Right lobe of liver (tissue), 6 donors: ENCODE results near the gene PLPPR3. TPM values are rescaled to one million over a fixed set of nuclear protein-coding genes. Genes with fewer than 3 reads are reported as not detected.

ENCODE experiments used
- ATAC-seq, 4 donors: fragments of 200-7000 bp; cut with Tn5 transposase; one replicate each; pipeline ENCODE4 v1.9.1; 2020; ENCODE audit warnings: mild to moderate bottlenecking in 4 of 4, moderate library complexity in 4 of 4
- DNase-seq, 3 donors: peaks; one replicate each; pipeline ENCODE4 v3.0.0-alpha.2; 2020
- H3K27ac ChIP-seq, 3 donors: fragments of 200-600 bp; one replicate each; pipeline ENCODE4 v1.8.0; 2022
- H3K27me3 ChIP-seq, 2 donors: fragments of 200-600 bp; one replicate each; pipeline ENCODE4 v1.8.0; 2022
- H3K36me3 ChIP-seq, 4 donors: fragments of 200-600 bp; sonication (generic) in 1 of 4; one replicate each; pipeline versions ENCODE4 v1.5.1 to v1.8.0; 2017 to 2022; ENCODE audit warnings: control low read depth in 1 of 4
- H3K4me1 ChIP-seq, 4 donors: fragments of 200-600 bp; sonication (generic) in 1 of 4; one replicate each; pipeline versions ENCODE4 v1.5.1 to v1.8.0; 2017 to 2022; ENCODE audit warnings: control low read depth in 1 of 4
- H3K4me3 ChIP-seq, 3 donors: fragments of 200-600 bp; one replicate each; pipeline ENCODE4 v1.8.0; 2022
- H3K9me3 ChIP-seq, 4 donors: fragments of 200-600 bp; sonication (generic) in 1 of 4; one replicate each; pipeline versions ENCODE4 v1.5.1 to v1.8.0; 2017 to 2022; ENCODE audit warnings: control low read depth in 1 of 4
- CTCF ChIP-seq, 4 donors: fragments of 200-600 bp in 3 of 4; fragments of 450-650 bp in 1 of 4; IDR thresholded peaks; one replicate each; pipeline versions ENCODE4 v1.5.1 to v1.8.0; 2016 to 2022; ENCODE audit warnings: antibody characterized with exemption in 4 of 4, mild to moderate bottlenecking in 2 of 4
- POLR2A ChIP-seq: fragments of 450-650 bp; IDR thresholded peaks from one replicate; pipeline ENCODE4 v1.6.1; 2017; ENCODE audit warnings: antibody characterized with exemption, mild to moderate bottlenecking
- WGBS: methylation state at CpG from one replicate; pipeline ENCODE4 v1.1.6; 2018; ENCODE audit warnings: low coverage, low lambda C conversion rate; ENCODE audit not compliant: insufficient coverage; ENCODE audit errors: missing lambda C conversion rate; 5-methylcytosine and 5-hydroxymethylcytosine counted together
- intact Hi-C, 2 donors: fragments of 100-400 bp; cut with DNase I; formaldehyde crosslinking; loops; one replicate each; pipeline versions ENCODE4 v1.11.2 to v1.14.1; 2022
- total RNA-seq, 6 experiments: library from RNA; depleted of rRNA in 2 of 6; stranded (reverse); fragments of >200 nt in 2 of 6; fragmentation: NEBNext Ultra II Directional in 3 of 6; extraction: Animal tissue kit (Norgen Biotek cat#: 25700) in 3 of 6; gene quantifications; one replicate each; pipeline versions ENCODE4 v1.1.0 to v1.2.4, GENCODE V29; 2016 to 2023
- donor health status: DM: no; HTN: yes; CAD: no.
- donor health status: DM: no; HTN: no; CAD: no.
- donor health status: DM: no; HTN: no; CAD: no.
- donor health status: DM: no; HTN: yes; CAD: no.
- donor health status: DM: no; HTN: yes; CAD: no.

The PLPPR3 gene
- total RNA-seq, 6 experiments from 2014 or later = not detected

GRCh38 chr19:791567-792305 lies 30.0 kb downstream of the PLPPR3 start:
- intact Hi-C loops = no loop called here
- Histone ChIP-seq H3K27me3 (no peaks in the 10 kb centered on the region), H3K4me1 (no peaks in the 10 kb centered on the region), H3K27ac (peak overlapping the region in 2 of 3 donors; percentile 15 to 38), H3K36me3 (no peaks in the 10 kb centered on the region), H3K4me3 (no peak overlapping the region), H3K9me3 (no peaks in the 10 kb centered on the region)
- peak in 1 of 4 donors; percentile 14 for ATAC-seq
- no peak for TF ChIP-seq CTCF (IDR thresholded peaks at IDR 0.05)
- no peak for TF ChIP-seq POLR2A
- peak in 1 of 3 donors; percentile 34 for DNase-seq
- WGBS = 44% methylated on average over 6 of the region's 8 CpGs

DNA sequence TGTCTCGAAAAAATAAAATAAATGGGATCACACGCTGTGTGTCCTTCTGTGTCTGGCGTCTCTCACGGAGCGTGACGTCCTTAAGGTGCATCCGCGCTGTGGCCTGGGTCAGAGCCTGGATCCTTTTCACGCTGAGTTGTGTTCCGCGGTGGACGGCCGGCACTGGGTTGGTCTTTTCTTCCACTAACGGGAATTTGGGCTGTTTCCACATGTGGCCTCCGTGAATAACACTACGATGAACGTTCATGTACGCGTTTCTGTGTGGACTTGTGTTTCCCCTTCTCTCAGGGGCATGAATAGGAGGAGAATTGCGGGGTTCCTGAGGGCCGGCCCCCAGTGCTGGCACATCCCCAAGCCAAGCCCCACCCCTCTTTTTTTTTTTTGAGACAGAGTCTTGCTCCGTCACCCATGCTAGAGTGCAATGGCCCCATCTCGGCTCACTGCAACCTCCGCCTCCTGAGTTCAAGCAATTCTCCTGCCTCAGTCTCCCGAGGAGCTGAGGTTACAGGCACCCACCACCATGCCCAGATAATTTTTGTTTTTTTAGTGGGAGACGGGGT lies 30.7 kb downstream of the PLPPR3 start:
- peak overlapping the region in 1 of 3 donors; percentile 29 for H3K27ac ChIP-seq
- no peaks in the 10 kb centered on the region for H3K4me1 ChIP-seq
- no peak overlapping the region for H3K4me3 ChIP-seq
- ATAC-seq (no peak), DNase-seq (no peak)
- TF ChIP-seq POLR2A (no peak), CTCF (IDR thresholded peaks at IDR 0.05) (no peak)
- H3K9me3 ChIP-seq = no peaks in the 10 kb centered on the region
- 64% methylated on average over 12 of the region's 26 CpGs for WGBS
- no peaks in the 10 kb centered on the region for H3K27me3 ChIP-seq
- intact Hi-C loops = no loop called here
- no peaks in the 10 kb centered on the region for H3K36me3 ChIP-seq

DNA sequence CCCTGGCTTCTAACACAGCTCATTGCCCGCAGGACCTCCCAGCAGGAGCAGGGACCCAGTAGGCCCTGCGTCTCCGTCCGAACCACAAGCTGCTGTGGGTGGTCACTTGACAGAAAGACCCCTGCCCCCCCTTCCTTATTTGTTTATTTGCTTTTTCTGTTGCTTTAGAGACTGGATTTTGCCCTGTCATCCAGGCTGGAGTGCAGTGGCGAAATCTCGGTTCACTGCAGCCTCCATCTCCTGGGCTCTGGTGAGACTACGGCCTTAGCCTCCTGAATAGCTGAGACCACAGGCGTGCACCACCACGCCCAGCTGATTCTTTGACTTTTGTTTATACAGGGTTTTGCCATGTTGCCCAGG lies 32.1 kb downstream of the PLPPR3 start:
- DNase-seq = no peak
- Histone ChIP-seq H3K27me3 (no peaks in the 10 kb centered on the region), H3K27ac (peak overlapping the region; percentile 5 to 43 (median 24)), H3K9me3 (no peaks in the 10 kb centered on the region), H3K4me1 (no peaks in the 10 kb centered on the region), H3K4me3 (no peak overlapping the region), H3K36me3 (no peaks in the 10 kb centered on the region)
- WGBS = 17% methylated on average over 1 of the region's 9 CpGs
- intact Hi-C loops = no loop called here
- TF ChIP-seq CTCF (IDR thresholded peaks at IDR 0.05) (no peak), POLR2A (no peak)
- peak in 1 of 4 donors; percentile 18 for ATAC-seq

DNA sequence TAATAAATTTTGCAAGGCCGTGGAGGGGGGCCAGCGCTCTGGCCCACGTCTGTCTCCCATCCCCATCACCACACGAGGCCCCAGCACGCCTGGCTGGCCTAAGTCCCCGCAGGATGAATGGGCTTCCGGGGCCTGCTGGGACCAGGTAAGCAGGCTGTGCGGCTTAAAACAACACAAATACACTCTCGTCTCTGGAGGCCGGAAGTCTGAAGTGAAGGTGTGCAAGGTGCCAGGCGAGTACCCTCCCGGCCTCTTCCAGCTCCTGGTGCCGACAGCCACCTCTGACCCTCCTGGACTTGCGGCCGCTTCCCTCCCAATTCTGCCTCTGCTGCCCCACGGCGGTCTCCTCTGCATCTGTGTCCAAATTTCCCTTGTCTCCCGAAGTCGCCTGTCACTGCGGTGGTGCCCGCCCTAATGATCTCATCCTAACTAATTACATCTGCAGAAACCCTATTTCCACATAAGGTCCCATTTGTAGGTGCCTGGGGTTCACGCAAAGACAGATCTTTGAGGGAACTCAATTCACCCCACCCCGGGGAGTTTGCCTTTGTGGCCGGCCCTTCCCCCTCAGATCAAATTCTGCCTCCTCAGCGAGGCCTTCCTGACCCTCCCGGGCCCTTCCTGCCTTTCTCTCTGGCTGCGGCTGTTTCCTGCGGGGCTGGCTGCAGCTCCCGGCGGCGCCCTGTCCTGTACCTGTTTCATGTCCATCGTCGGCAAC lies 32.6 kb downstream of the PLPPR3 start:
- Histone ChIP-seq H3K27ac (peak overlapping the region; percentile 5 to 43 (median 24)), H3K27me3 (no peaks in the 10 kb centered on the region), H3K4me1 (no peaks in the 10 kb centered on the region), H3K9me3 (no peaks in the 10 kb centered on the region), H3K36me3 (no peaks in the 10 kb centered on the region), H3K4me3 (no peak overlapping the region)
- peak; percentile 63 to 73 (median 68) for ATAC-seq
- intact Hi-C loops = no loop called here
- 28% methylated on average over 18 of the region's 33 CpGs for WGBS
- DNase-seq = peak in 1 of 3 donors; percentile 49
- TF ChIP-seq POLR2A (no peak), CTCF (IDR thresholded peaks at IDR 0.05) (no peak)
